MM.1S (cell line): ENCODE results near the gene BLM.

Experiments used
- DNase-seq: peaks from one replicate; pipeline ENCODE4 v3.0.0-alpha.2; 2015
- H2AFZ ChIP-seq: fragments of 300-600 bp; sonication (generic); 2 replicates; pipeline ENCODE4 v1.6.0; 2016; ENCODE audit warnings: antibody characterized with exemption, low read length
- H3F3A ChIP-seq: fragments of 300-600 bp; sonication (generic); 2 replicates; pipeline ENCODE4 v1.6.1; 2016; ENCODE audit warnings: mild to moderate bottlenecking, antibody characterized with exemption, low read length, moderate library complexity, mixed read lengths; ENCODE audit not compliant: insufficient read depth
- H3K27ac ChIP-seq: fragments of 300-600 bp; sonication (generic); 2 replicates; pipeline ENCODE4 v1.5.1; 2016; ENCODE audit warnings: mild to moderate bottlenecking, low read length
- H3K27me3 ChIP-seq: fragments of 300-600 bp; sonication (generic); replicated peaks from 2 replicates; pipeline ENCODE4 v1.6.0; 2016; ENCODE audit warnings: low read length; ENCODE audit not compliant: insufficient read depth
- H3K36me3 ChIP-seq: fragments of 300-600 bp; sonication (generic); replicated peaks from 2 replicates; pipeline ENCODE4 v1.6.1; 2016; ENCODE audit warnings: mild to moderate bottlenecking, low read length, mixed read lengths; ENCODE audit not compliant: insufficient read depth
- H3K4me1 ChIP-seq: fragments of 300-600 bp; sonication (generic); 2 replicates; pipeline ENCODE4 v1.6.1; 2016; ENCODE audit warnings: low read length, mixed read lengths
- H3K4me2 ChIP-seq: fragments of 300-600 bp; sonication (generic); 2 replicates; pipeline ENCODE4 v1.6.0; 2016; ENCODE audit warnings: low read depth, low read length
- H3K4me3 ChIP-seq: fragments of 300-600 bp; sonication (generic); 2 replicates; pipeline ENCODE4 v1.5.1; 2016; ENCODE audit warnings: low read length, mixed read lengths
- H3K79me2 ChIP-seq: fragments of 300-600 bp; sonication (generic); 2 replicates; pipeline ENCODE4 v1.6.1; 2016; ENCODE audit warnings: mixed run types, low read length, mixed read lengths
- H3K9ac ChIP-seq: fragments of 300-600 bp; sonication (generic); 2 replicates; pipeline ENCODE4 v1.6.1; 2016; ENCODE audit warnings: low read length, mixed read lengths
- H3K9me2 ChIP-seq: fragments of 300-600 bp; sonication (generic); replicated peaks from 2 replicates; pipeline ENCODE4 v1.6.1; 2016; ENCODE audit warnings: mild to moderate bottlenecking, low read length, mixed read lengths; ENCODE audit not compliant: insufficient read depth
- H3K9me3 ChIP-seq: fragments of 300-600 bp; sonication (generic); replicated peaks from 2 replicates; pipeline ENCODE4 v1.6.1; 2016; ENCODE audit warnings: mild to moderate bottlenecking, low read length, mixed read lengths; ENCODE audit not compliant: insufficient read depth
- H4K20me1 ChIP-seq: fragments of 300-600 bp; sonication (generic); 2 replicates; pipeline ENCODE4 v1.6.1; 2016; ENCODE audit warnings: mild to moderate bottlenecking, low read length, moderate library complexity, mixed read lengths; ENCODE audit not compliant: insufficient read depth
- CTCF ChIP-seq: fragments of 300-600 bp; sonication (generic); IDR thresholded peaks from 2 replicates; pipeline ENCODE4 v1.5.1; 2016; ENCODE audit warnings: antibody characterized with exemption, low read length, mixed read lengths
- EZH2 ChIP-seq: fragments of 300-600 bp; sonication (generic); optimal IDR thresholded peaks from 2 replicates; pipeline ENCODE3; 2017; ENCODE audit warnings: low read depth, mild to moderate bottlenecking, antibody characterized with exemption, low read length, mixed read lengths
- EZH2phosphoT487 ChIP-seq: fragments of 300-600 bp; sonication (generic); IDR thresholded peaks from 2 replicates; pipeline ENCODE4 v1.6.1; 2018; ENCODE audit warnings: antibody characterized with exemption, low read length

BLM gene

GRCh38 chr15:90679959-90680358, 37.2 kb upstream of the BLM start:
- no peak for DNase-seq
- no peaks in the 10 kb centered on the region for H3K9me3 ChIP-seq
- no peak overlapping the region for H3K27ac ChIP-seq

GRCh38 chr15:90680371-90680935, 36.7 kb upstream of the BLM start:
- H3F3A ChIP-seq = peaks cover 5% of the 10 kb centered on the region
- peaks cover 7% of the 10 kb centered on the region; the same call in 1 of the 2 replicates for H3K27me3 ChIP-seq
- no peak for TF ChIP-seq CTCF
- TF ChIP-seq EZH2 = no peak
- TF ChIP-seq EZH2phosphoT487 = no peak
- H3K4me2 ChIP-seq = no peak overlapping the region
- H4K20me1 ChIP-seq = no peaks in the 10 kb centered on the region
- no peaks in the 10 kb centered on the region for H3K79me2 ChIP-seq
- no peaks in the 10 kb centered on the region for H3K9me3 ChIP-seq
- no peaks in the 10 kb centered on the region for H3K36me3 ChIP-seq
- no peak overlapping the region for H2AFZ ChIP-seq
- peaks cover 11% of the 10 kb centered on the region for H3K4me1 ChIP-seq
- H3K4me3 ChIP-seq = no peak overlapping the region
- H3K9me2 ChIP-seq = no peaks in the 10 kb centered on the region
- no peak for DNase-seq
- no peak overlapping the region for H3K27ac ChIP-seq
- H3K9ac ChIP-seq = no peak overlapping the region

More at GRCh38 chr15:90679959-90680358, 37.2 kb upstream of the BLM start:
- Histone ChIP-seq H3K9ac (no peak overlapping the region), H3K4me1 (peaks cover 11% of the 10 kb centered on the region), H3F3A (peaks cover 5% of the 10 kb centered on the region), H3K4me3 (no peak overlapping the region), H4K20me1 (no peaks in the 10 kb centered on the region), H2AFZ (no peak overlapping the region), H3K79me2 (no peaks in the 10 kb centered on the region), H3K27me3 (peaks cover 10% of the 10 kb centered on the region; the same call in 1 of the 2 replicates), H3K4me2 (no peak overlapping the region), H3K36me3 (no peaks in the 10 kb centered on the region), H3K9me2 (no peaks in the 10 kb centered on the region)
- TF ChIP-seq EZH2phosphoT487 = no peak
- no peak for TF ChIP-seq CTCF
- TF ChIP-seq EZH2 = no peak

GRCh38 chr15:90681056-90681455, 36.1 kb upstream of the BLM start:
- H2AFZ ChIP-seq = no peak overlapping the region
- H3K9ac ChIP-seq = no peak overlapping the region
- TF ChIP-seq EZH2 (no peak), EZH2phosphoT487 (no peak), CTCF (no peak)
- peaks cover 5% of the 10 kb centered on the region for H3F3A ChIP-seq
- H3K9me2 ChIP-seq = no peaks in the 10 kb centered on the region
- no peak overlapping the region for H3K27ac ChIP-seq
- H3K4me1 ChIP-seq = peaks cover 11% of the 10 kb centered on the region
- H3K36me3 ChIP-seq = no peaks in the 10 kb centered on the region
- no peak overlapping the region for H3K4me2 ChIP-seq
- H4K20me1 ChIP-seq = no peaks in the 10 kb centered on the region
- no peaks in the 10 kb centered on the region for H3K79me2 ChIP-seq
- H3K4me3 ChIP-seq = no peak overlapping the region
- peaks cover 8% of the 10 kb centered on the region; the same call in 1 of the 2 replicates for H3K27me3 ChIP-seq
- no peaks in the 10 kb centered on the region for H3K9me3 ChIP-seq
- no peak for DNase-seq
